Adrenal gland (tissue), 12 donors: Measurements from ENCODE around the gene HOXA10. TPM values are rescaled to one million over a fixed set of nuclear protein-coding genes. Genes with fewer than 3 reads are reported as not detected.

Source experiments
- DNase-seq, 7 donors: peaks; one replicate each; pipeline ENCODE4 v3.0.0-alpha.2; 2019 to 2020
- H3K27ac ChIP-seq, 5 donors: fragments of 200-600 bp; sonication (generic) in 4 of 5; 1 replicate in 3 of 5; 2 replicates in 2 of 5; pipeline versions ENCODE4 v1.5.1 to v1.8.0; 2016 to 2020; ENCODE audit warnings: mild to moderate bottlenecking in 1 of 5
- H3K27me3 ChIP-seq: fragments of 200-600 bp; 2 replicates; pipeline ENCODE4 v1.8.0; 2021
- H3K36me3 ChIP-seq, 2 donors: fragments of 200-600 bp; replicated peaks in 1 of 2; 1 replicate in 1 of 2; 2 replicates in 1 of 2; pipeline versions ENCODE4 v1.5.1 to v1.8.0; 2018 to 2022
- H3K4me1 ChIP-seq, 2 donors: fragments of 200-600 bp; replicated peaks in 1 of 2; 1 replicate in 1 of 2; 2 replicates in 1 of 2; pipeline versions ENCODE4 v1.5.1 to v1.8.0; 2018 to 2021
- H3K4me3 ChIP-seq, 4 donors: fragments of 200-600 bp; sonication (generic) in 3 of 4; one replicate each; pipeline ENCODE4 v1.5.1; 2016 to 2018
- H3K9me3 ChIP-seq, 3 donors: fragments of 200-600 bp; sonication (generic) in 1 of 3; replicated peaks in 1 of 3; 1 replicate in 2 of 3; 2 replicates in 1 of 3; pipeline versions ENCODE4 v1.5.1 to v1.8.0; 2016 to 2021
- CTCF ChIP-seq, 6 experiments: fragments of 450-650 bp in 4 of 6; fragments of 200-600 bp in 2 of 6; sonication (generic) in 1 of 6; IDR thresholded peaks; 1 replicate in 5 of 6; 2 replicates in 1 of 6; pipeline versions ENCODE4 v1.5.1 to v1.8.0; 2016 to 2021; ENCODE audit warnings: antibody characterized with exemption in 6 of 6, mild to moderate bottlenecking in 2 of 6, moderate library complexity in 1 of 6
- POLR2A ChIP-seq, 2 donors: fragments of 450-650 bp; IDR thresholded peaks; one replicate each; pipeline ENCODE4 v1.6.1; 2017; ENCODE audit warnings: antibody characterized with exemption in 2 of 2, mild to moderate bottlenecking in 2 of 2, moderate library complexity in 1 of 2
- WGBS, 4 donors: extraction: QIAGEN DNeasy Blood & Tissue Kit in 2 of 4; methylation state at CpG; one replicate each; pipeline versions ENCODE4 v1.1.5 to v1.1.7; 2013 to 2017; 5-methylcytosine and 5-hydroxymethylcytosine counted together
- intact Hi-C, 2 donors: fragments of 100-400 bp; cut with DNase I; formaldehyde crosslinking; loops; one replicate each; pipeline versions ENCODE4 v1.14.1 to v1.15.0; 2022 to 2023
- polyA plus RNA-seq, 3 donors: library from polyadenylated mRNA; stranded (reverse); fragments of 200-250 nt in 2 of 3; fragments of 350-450 nt in 1 of 3; fragmentation: Illumina TruSeq in 1 of 3; extraction: RNeasy Lipid Tissue Mini Kit (QIAGEN cat#74804) in 1 of 3; gene quantifications; one replicate each; pipeline ENCODE4 v1.2.3, GENCODE V29; 2013 to 2014
- total RNA-seq, 9 donors: library from RNA; depleted of rRNA in 4 of 9; stranded (reverse); fragments of >200 nt in 4 of 9; fragments of 120-200 nt in 1 of 9; fragmentation: NEBNext Ultra II Directional in 1 of 9; extraction: Animal tissue kit (Norgen Biotek cat#: 25700) in 1 of 9; gene quantifications; one replicate each; pipeline versions ENCODE4 v1.1.0 to v1.2.4, GENCODE V29; 2013 to 2023
- donor health status: healthy with polysubstance abuse.
- donor health status: Bipolar disorder and iron deficiency.
- donor health status: DM: yes; HTN: yes; CAD: no.
- donor health status: DM: no; HTN: no; CAD: no.
- donor health status: DM: no; HTN: no; CAD: no.
- donor health status: DM: yes; HTN: yes; CAD: no.

HOXA10 gene
- total and polyA plus RNA-seq, 12 donors = 0.11 to 14.7 (median 11.3) TPM

GRCh38 chr7:27177795-27178320, 3.7 kb upstream of the HOXA10 start:
- Histone ChIP-seq H3K4me3 (no peak overlapping the region), H3K4me1 (peaks cover 11 to 22% of the 10 kb centered on the region in 2 donors), H3K27ac (no peak overlapping the region), H3K27me3 (peaks cover 71% of the 10 kb centered on the region), H3K36me3 (no peaks in the 10 kb centered on the region), H3K9me3 (no peaks in the 10 kb centered on the region)
- WGBS, 4 donors = 89 to 95% (median 91%) methylated on average over 5 of the region's 5 CpGs
- intact Hi-C loops = no loop called here
- peak in 1 of 7 donors; percentile 17 for DNase-seq
- TF ChIP-seq POLR2A (IDR thresholded peaks at IDR 0.05) (no peak), CTCF (IDR thresholded peaks at IDR 0.05) (no peak)

- peaks cover 16 to 25% of the 10 kb centered on the region in 2 donors for H3K4me1 ChIP-seq
- H3K9me3 ChIP-seq = no peaks in the 10 kb centered on the region
- DNase-seq = peak in 3 of 7 donors; percentile 13 to 37 (median 17)
- TF ChIP-seq CTCF (IDR thresholded peaks at IDR 0.05) (no peak), POLR2A (IDR thresholded peaks at IDR 0.05) (no peak)
- no peak overlapping the region for H3K27ac ChIP-seq
- H3K4me3 ChIP-seq = no peak overlapping the region
- intact Hi-C loops = no loop called here
- 82 to 90% (median 87%) methylated on average over 16 to 22 of the region's 22 CpGs for WGBS, 4 donors
- no peaks in the 10 kb centered on the region for H3K36me3 ChIP-seq
- peaks cover 64% of the 10 kb centered on the region for H3K27me3 ChIP-seq
Measured at GRCh38 chr7:27176962-27177794, 3.1 kb upstream of the HOXA10 start.

GRCh38 chr7:27176524-27176845, 2.4 kb upstream of the HOXA10 start:
- peak in 1 of 7 donors; percentile 46 for DNase-seq
- TF ChIP-seq POLR2A (IDR thresholded peaks at IDR 0.05) (no peak), CTCF (IDR thresholded peaks at IDR 0.05) (no peak)
- WGBS, 4 donors = 62 to 72% (median 66%) methylated on average over 3 of the region's 3 CpGs
- Histone ChIP-seq H3K4me3 (no peak overlapping the region), H3K9me3 (no peaks in the 10 kb centered on the region), H3K27me3 (peaks cover 57% of the 10 kb centered on the region), H3K4me1 (peaks cover 16 to 25% of the 10 kb centered on the region in 2 donors), H3K27ac (no peak overlapping the region), H3K36me3 (no peaks in the 10 kb centered on the region)
- intact Hi-C loops = no loop called here

- TF ChIP-seq POLR2A (IDR thresholded peaks at IDR 0.05) = no peak
- no peak for TF ChIP-seq CTCF (IDR thresholded peaks at IDR 0.05)
- Histone ChIP-seq H3K27me3 (peaks cover 55% of the 10 kb centered on the region), H3K4me1 (peaks cover 16 to 25% of the 10 kb centered on the region in 2 donors), H3K9me3 (no peaks in the 10 kb centered on the region), H3K4me3 (no peak overlapping the region), H3K36me3 (no peaks in the 10 kb centered on the region), H3K27ac (no peak overlapping the region)
- peak in 3 of 7 donors; percentile 17 to 47 (median 22) for DNase-seq
- WGBS, 4 donors = 83 to 85% (median 84%) methylated on average over 20 to 40 of the region's 40 CpGs
- intact Hi-C loops = no loop called here
Measured at GRCh38 chr7:27175626-27176523, 1.8 kb upstream of the HOXA10 start.
